Amygdala (tissue), 56 donors: ENCODE measurements around the gene ALDH16A1.
"Not testable (repeated sequence)": the region's sequence is repeated elsewhere in the genome, so short reads cannot be mapped to it uniquely, and the experiment has no call there.

Experiments
- DNase-seq, 56 donors: peaks; one replicate each; lab custom pipeline; 2025; lab: John Stamatoyannopoulos, UW

Gene ALDH16A1

DNA sequence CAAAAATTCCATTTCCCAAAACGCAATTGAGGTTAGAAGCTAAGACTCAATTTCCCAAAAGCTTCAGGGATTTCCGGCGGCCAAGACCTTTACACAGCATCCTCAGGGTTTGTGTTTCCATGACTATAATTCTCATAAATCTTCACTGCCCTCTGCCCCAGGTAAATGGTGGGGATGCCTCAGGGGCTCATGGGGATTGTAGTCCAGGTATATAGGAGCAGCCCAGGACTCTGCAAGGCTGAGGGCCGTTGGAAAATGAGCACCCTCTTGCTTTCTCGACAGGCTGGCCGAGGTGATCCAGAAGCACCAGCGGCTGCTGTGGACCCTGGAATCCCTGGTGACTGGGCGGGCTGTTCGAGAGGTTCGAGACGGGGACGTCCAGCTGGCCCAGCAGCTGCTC is 6.4 kb downstream of the ALDH16A1 start:
- no peak for DNase-seq

DNA sequence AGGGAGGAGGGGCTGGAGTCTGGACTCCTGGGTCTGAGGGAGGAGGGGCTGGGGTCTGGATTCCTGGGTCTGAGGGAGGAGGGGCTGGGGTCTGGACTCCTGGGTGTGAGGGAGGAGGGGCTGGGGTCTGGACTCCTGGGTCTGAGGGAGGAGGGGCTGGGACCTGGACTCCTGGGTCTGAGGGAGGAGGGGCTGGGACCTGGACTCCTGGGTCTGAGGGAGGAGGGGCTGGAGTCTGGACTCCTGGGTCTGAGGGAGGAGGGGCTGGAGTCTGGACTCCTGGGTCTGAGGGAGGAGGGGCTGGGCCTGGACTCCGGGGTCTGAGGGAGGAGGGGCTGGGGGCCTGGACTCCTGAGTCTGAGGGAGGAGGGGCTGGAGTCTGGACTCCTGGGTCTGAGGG is 8.1 kb downstream of the ALDH16A1 start:
- not testable (repeated sequence) for DNase-seq

DNA sequence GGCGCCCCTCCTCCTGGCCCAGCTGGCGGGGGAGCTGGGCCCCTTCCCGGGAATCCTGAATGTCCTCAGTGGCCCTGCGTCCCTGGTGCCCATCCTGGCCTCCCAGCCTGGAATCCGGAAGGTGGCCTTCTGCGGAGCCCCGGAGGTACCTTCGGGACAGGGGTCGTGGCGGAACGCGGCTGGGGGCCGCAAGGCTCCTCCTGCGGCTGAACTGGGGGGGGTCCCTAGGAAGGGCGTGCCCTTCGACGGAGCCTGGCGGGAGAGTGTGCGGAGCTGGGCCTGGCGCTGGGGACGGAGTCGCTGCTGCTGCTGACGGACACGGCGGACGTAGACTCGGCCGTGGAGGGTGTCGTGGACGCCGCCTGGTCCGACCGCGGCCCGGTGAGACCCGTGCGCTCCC is 8.6 kb downstream of the ALDH16A1 start:
- DNase-seq: no peak

DNA sequence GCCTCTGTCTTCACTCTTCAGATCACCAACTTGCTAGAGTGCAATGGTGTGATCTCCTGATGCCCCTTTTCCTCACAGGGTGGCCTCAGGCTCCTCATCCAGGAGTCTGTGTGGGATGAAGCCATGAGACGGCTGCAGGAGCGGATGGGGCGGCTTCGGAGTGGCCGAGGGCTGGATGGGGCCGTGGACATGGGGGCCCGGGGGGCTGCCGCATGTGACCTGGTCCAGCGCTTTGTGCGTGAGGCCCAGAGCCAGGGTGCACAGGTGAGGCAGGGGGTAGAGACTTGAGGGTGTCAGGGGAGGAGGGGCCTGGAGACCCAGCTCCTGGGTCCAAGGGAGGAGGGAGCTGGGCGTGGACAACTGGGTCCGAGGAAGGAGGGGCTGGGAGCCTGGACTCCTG is 9.5 kb downstream of the ALDH16A1 start:
- DNase-seq: no peak

DNA sequence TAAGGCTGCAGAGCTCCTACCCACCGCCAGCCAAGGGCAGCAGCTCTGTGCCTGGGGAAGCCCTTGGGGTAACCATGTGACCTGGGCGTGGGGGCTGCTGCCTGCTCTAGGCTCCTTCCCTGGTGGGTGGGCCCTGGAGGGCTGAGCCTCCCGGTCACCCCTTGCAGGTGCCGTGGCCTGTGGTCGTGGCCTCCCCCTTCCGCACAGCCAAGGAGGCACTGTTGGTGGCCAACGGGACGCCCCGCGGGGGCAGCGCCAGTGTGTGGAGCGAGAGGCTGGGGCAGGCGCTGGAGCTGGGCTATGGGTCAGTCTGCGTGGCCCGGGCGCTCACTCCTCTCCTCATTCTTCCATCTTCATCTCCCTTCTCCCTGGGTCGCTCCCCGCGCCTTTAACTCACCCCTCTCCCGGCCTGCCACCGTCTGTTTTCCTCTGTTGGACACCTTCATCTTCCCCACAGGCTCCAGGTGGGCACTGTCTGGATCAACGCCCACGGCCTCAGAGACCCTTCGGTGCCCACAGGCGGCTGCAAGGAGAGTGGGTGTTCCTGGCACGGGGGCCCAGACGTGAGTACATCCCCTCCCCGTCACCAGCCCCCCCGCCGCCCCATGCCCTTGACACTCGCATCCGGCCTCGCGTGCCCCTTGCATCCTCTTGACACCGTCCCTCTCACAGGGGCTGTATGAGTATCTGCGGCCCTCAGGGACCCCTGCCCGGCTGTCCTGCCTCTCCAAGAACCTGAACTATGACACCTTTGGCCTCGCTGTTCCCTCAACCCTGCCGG is 11.1 kb downstream of the ALDH16A1 start:
- no peak for DNase-seq

DNA sequence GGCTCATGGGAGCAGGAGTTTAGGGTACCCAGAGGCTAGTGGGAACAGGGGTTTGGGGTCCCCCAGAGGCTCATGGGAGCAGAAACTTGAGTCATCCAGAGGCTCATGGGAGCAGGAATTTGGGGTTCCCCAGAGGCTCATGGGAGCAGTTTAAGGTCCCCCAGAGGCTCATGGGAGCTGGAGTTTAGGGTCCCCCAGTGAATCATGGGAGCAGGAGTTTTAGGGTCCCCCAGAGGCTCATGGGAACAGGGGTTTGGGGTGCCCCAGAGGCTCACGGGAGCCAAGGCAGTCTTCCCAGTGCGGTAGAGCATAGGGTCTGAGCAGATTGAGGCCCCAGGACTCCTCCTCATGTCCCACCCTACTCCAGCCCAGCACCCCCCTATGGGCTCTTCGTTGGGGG is 12.3 kb downstream of the ALDH16A1 start:
- no peak for DNase-seq

DNA sequence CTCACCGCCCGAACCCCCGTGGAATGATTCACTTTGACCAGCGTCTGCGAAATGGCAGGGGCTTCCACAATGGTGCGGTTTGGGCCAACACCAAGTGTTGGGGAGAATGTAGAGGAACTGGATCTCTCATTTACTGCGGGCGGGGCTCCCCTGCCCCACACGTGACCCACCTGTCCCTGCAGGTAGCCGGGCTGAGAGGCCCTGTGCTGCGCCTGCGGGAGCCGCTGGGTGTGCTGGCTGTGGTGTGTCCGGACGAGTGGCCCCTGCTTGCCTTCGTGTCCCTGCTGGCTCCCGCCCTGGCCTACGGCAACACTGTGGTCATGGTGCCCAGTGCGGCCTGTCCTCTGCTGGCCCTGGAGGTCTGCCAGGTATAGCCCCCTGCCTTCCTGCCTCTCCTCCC is 15.2 kb downstream of the ALDH16A1 start:
- DNase-seq: no peak

DNA sequence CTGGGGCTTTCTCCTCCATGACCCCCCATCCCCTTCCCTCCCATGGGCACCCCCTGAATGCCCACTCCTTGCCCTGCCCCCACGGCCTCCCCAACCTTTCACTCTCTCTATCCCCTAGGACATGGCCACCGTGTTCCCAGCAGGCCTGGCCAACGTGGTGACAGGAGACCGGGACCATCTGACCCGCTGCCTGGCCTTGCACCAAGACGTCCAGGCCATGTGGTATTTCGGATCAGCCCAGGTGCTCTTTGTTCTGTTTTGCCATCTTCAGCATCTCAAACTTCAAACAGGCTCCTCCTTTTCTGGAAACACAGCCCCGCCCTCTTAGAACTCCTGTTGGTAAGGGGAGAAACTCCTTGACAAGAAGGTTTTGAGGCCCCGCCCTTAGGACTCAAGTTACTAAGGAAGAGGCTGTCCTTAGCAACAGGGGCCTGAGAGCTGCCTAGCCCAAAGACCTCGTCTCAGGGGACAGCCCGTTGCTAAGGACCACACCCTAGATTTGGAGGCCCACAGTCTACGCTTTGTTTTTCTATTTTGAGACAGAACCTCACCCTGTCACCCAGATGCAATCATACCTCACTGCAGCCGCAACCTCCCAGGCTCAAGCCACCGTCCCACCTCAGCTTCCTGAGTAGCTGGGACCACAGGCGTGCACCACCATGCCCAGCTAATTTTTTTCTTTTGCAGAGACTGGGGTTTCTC is 15.9 kb downstream of the ALDH16A1 start:
- DNase-seq: no peak

DNA sequence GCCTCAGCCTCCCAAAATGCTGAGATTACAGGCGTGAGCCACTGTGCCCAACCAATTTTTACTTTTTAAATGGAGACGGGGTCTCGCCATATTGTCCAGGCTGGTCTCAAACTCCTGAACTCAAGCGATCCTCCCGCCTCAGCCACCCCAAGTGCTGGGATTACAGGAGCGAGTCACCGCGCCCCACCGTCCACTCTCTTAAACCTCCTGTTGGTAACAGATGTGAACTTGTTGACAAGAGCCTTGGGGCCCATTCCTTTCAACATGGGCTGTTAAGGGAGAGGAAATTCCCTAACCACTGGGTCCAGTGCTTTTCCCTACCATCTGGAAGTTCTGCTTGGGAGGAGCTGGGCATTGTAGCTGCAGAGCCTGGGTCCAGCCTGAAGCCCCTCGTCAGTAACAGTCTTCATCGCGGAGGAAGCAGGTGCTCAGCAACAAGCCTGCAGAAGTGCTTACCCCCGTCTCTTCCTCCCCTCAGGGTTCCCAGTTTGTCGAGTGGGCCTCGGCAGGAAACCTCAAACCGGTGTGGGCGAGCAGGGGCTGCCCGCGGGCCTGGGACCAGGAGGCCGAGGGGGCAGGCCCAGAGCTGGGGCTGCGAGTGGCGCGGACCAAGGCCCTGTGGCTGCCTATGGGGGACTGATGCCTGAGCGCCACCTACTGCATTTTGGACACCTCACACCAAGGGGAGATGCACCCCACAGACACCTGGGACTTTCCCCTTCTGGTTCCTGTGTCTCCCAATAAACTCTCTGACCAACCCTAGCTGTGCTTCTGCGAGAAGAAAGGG is 17.0 kb downstream of the ALDH16A1 start:
- no peak for DNase-seq

DNA sequence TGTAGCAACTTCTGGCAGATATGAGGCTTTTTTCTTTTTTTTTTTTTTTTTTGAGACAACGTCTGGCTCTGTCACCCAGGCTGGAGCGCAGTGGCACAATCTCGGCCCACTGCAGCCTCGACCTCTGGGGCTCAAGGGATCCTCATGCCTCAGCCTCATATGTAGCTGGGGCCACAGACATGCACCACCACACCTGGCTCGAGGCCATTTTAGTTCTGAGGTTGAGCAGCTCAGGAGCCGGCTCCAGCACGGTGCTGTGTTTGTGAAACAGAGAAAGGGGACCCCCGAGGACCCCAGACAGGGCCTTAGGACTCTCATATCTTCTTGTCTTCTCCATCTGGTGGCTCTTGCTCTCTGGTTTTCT is 17.6 kb downstream of the ALDH16A1 start:
- DNase-seq: no peak

DNA sequence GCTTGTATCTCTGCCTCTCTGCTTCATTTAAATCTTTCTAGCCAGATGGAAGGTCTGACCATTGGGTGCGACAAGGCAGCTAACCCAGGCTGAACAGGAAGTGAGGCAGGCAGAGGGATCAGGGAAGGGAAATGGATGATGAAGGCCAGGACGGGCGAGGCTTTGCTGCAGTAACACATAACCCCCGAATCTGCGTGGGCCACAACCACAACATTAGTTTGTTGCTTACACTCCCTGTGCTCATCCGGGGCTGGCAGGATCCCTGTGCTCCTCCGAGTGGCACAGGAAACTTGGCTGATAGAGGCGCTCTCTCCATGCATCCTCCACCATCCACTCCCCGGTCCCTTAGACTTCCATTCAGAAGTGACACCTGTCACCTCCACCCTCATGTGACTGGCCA is 19.9 kb downstream of the ALDH16A1 start:
- no peak for DNase-seq

DNA sequence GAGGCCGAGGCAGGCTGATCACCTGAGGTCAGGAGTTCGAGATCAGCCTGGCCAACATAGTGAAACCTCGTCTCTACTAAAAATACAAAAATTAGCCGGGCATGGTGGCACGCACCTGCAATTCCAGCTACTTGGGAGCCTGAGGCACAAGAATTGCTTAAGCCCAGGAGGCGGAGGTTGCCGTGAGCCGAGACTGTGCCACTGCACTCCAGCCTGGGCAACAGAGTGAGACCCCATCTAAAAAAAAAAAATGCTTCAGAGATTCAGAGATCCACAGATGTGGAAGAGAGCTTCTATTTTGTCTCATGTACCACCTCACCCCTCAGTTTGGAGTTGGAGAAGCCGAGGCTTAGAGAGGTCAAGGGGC is 20.5 kb downstream of the ALDH16A1 start:
- not testable (repeated sequence) for DNase-seq

DNA sequence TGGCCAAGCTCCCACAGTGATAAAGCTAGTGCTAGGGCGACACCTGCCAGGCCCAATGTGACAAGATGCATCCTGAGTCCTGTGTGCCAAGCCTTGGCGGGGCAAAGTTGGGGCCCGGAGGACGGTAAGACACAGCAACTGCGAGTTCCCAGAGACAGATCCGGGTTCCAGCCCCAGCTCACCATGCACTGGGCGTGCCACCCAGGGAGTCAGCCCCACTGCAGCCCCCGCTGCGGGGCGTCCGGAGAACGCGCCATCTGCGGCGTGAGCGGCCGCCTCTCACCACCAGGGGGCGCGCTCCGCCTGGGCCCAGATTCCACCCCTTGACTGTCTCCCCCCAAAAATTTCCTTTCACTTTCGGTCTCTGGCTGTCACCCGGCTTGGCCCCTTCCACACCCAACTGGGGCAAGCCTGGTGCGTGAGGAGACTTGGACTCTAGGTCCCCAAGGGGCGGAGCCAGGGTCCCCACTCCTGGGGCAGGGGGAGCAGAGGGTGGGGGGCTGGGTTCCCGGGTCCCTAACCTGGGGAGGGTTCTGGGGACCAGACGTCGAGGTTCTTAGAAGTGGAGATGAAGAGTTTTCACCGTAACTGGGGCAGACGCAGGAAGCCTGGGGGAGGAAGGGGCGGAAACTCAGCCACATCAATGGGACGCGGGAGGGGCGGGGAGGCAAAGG is 21.0 kb downstream of the ALDH16A1 start, which contains the start of gene FLT3LG:
Gene FLT3LG, plus strand, starts transcription at position 348 of the 674 bp plus-strand sequence. CDS start 425 bp downstream, outside the sequence.
- peak in 43 of 56 donors; percentile 8 to 77 (median 35) for DNase-seq

DNA sequence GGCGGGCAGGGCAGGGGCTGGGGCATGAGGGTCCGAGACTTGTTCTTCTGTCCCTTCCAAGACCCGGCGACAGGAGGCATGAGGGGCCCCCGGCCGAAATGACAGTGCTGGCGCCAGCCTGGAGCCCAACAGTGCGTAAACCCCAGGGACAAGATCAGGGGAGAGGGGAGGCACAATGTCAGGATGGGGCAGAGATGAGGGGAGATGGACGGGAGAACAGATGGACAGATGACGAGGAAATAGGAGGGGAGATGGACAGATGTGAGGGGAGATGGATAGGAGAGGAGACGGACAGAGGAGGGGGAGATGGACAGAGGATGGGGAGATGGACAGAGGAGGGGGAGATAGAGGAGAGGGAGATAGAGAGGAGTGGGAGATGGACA is 21.5 kb downstream of the ALDH16A1 start:
- no peak for DNase-seq

DNA sequence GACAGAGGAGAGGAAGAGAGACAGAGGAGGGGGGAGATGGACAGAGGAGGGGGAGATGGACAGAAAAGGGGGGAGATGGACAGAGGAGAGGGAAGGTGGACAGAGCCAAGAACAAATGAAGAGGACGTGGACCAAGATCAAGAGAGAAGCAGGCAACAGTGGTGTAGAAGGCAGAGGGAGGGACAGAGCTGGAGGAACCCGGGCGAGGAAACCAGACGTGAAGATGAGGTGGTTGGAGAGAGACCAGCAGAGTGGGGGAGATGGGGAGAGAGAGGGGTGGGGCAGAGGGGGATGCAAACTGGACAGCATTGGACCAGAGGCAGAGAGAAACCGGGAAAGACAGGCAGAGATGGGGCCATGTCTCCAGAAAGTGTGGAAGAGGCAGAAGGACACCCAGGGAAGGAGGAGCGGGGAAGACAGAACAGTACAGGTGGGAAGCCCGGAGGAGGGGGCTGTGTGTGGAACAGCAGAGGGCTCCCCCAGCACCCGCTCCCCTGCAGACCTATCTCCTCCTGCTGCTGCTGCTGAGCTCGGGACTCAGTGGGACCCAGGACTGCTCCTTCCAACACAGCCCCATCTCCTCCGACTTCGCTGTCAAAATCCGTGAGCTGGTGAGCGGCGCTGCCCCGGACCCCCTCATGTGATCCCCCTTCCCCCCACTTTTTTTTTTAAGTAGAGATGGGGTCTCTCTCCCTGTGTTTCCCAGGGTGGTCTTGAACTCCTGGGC is 22.3 kb downstream of the ALDH16A1 start:
- DNase-seq: no peak

DNA sequence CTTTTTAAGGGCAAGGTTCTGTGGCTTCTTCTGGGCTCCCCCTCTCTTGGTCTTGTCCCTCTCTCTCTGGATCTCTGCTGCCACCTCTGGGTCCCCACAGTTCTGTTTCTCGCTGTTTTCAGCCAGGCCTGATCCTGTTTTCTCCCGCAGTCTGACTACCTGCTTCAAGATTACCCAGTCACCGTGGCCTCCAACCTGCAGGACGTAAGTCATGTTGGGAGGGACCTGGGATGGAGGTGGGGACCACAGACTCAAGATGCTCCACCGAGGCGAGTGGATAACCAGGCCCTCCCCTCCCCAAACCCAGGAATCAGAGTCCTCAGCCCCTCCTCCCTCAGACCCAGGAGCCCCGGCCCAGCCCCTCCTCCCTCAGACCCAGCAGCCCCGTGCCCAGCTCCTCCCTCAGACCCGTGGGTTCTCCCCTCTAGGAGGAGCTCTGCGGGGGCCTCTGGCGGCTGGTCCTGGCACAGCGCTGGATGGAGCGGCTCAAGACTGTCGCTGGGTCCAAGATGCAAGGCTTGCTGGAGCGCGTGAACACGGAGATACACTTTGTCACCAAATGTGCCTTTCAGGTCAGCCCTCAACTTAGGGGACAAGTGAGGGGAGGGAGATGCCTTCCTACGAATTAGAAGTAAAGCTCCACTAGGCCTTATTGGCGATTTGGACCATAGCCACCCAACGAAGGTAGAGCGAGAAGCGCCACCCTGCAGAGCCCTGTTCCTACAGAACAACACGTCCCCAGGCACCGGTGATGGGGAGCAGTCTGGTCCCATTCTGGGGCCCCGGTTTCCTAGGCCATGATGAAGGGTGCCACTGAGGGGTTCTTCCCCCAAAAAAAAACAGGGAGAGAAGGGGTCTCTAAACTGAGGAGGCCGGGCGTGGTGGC is 23.2 kb downstream of the ALDH16A1 start:
- peak in 18 of 56 donors; percentile 8 to 64 (median 28) for DNase-seq

DNA sequence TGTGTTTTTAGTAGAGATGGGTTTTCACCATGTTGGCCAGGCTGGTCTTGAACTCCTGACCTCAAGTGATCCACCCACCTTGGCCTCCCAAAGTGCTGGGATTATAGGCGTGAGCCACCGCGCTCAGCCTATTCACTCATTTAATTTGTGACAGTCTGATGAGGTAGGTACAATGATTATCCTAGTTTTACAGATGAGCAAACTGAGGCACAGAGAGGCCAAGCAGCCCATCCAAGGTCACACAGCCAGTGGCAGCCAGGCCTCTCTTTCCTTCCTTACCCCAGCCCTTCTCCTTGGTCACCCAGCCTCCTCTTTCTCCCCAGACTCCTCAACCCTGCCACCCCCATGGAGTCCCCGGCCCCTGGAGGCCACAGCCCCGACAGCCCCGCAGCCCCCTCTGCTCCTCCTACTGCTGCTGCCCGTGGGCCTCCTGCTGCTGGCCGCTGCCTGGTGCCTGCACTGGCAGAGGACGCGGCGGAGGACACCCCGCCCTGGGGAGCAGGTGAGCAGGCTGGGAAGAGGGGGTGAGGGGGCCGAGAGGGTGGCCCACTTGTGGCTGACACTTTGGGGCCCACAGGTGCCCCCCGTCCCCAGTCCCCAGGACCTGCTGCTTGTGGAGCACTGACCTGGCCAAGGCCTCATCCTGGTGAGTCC is 27.1 kb downstream of the ALDH16A1 start:
- no peak for DNase-seq

DNA sequence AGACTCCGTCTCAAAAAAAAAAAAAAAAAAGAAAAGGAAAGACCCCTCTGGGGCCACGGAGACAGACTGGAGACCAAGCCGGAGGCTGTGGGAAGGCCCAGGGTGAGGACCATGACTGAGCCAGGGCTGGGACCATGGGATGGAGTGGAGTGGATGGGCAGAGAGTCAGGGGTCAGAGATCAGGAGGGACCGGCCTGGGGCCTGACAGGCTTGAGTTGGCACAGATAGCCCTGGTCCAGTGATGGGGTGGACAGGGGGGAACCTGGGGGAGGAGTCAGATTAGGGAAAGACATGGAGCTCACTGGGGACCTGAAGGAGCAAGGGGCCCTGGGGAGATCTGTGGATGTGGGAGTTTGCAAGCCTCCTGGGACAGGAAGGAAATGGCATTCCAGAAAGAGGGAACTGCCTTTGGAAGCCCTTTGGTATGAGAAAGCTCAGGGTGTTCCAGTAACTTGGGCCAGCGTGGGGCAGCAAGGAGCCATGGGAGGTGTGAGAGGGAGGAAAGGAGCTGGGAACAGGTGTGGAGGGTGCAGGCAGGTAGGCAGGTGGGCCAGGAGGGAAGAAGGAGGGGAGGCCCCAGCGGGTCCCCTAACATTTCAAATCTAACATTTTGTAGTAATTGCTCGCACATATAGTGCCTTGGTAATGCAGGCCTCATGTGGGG is 28.1 kb downstream of the ALDH16A1 start:
- DNase-seq: no peak
